Fibroblast of mammary gland (primary cell): ENCODE measurements around the gene CIB1.
A peak's percentile ranks its signal among the peaks of the same experiment; 100 is the strongest.
"Not testable (repeated sequence)": the region's sequence is repeated elsewhere in the genome, so short reads cannot be mapped to it uniquely, and the experiment has no call there.

ENCODE experiments used
- DNase-seq: peaks from one replicate; pipeline ENCODE4 v3.0.0-alpha.2; 2010; ENCODE audit warnings: low read depth
- H3K4me3 ChIP-seq: 2 replicates; pipeline ENCODE4 v1.5.1; 2011; ENCODE audit warnings: low read depth, mild to moderate bottlenecking, low read length, moderate library complexity; ENCODE audit not compliant: control insufficient read depth
- CTCF ChIP-seq: conservative IDR thresholded peaks from 2 replicates; pipeline ENCODE4 v1.5.1; 2011; ENCODE audit warnings: low read depth, low read length, inconsistent platforms; ENCODE audit not compliant: control insufficient read depth, insufficient read depth

CIB1 gene

GRCh38 chr15:90266485-90266884, 32.7 kb upstream of the CIB1 start:
- peak; percentile 43 for DNase-seq
- no peak for TF ChIP-seq CTCF
- H3K4me3 ChIP-seq = peak overlapping the region; percentile 92

- peak overlapping the region; percentile 92 for H3K4me3 ChIP-seq
- TF ChIP-seq CTCF = no peak
- DNase-seq = peak; percentile 25
Observed at GRCh38 chr15:90266061-90266431, 32.3 kb upstream of the CIB1 start.

- peak within 1 kb of the TSS; percentile 92 for H3K4me3 ChIP-seq
- TF ChIP-seq CTCF = no peak
- peak; percentile 87 for DNase-seq
Observed at GRCh38 chr15:90265271-90266060, 31.7 kb upstream of the CIB1 start, which contains the start of gene NGRN. Gene NGRN, plus strand, starts transcription at chr15:90265672. Its CDS starts 41 bp downstream, at chr15:90265713.

GRCh38 chr15:90264671-90265070, 30.9 kb upstream of the CIB1 start:
- no peak for DNase-seq
- peak overlapping the region; percentile 92 for H3K4me3 ChIP-seq
- no peak for TF ChIP-seq CTCF

GRCh38 chr15:90262426-90262825, 28.7 kb upstream of the CIB1 start:
- no peak for TF ChIP-seq CTCF
- no peak overlapping the region for H3K4me3 ChIP-seq
- DNase-seq = peak; percentile 37

- no peak overlapping the region for H3K4me3 ChIP-seq
- TF ChIP-seq CTCF = no peak
- DNase-seq = peak; percentile 80
Observed at GRCh38 chr15:90261811-90262210, 28.1 kb upstream of the CIB1 start.

GRCh38 chr15:90260731-90261130, 27.0 kb upstream of the CIB1 start:
- not testable (repeated sequence) for DNase-seq, H3K4me3 ChIP-seq
